PC-3 (cell line): ENCODE results near the gene TOM1L2. TPM values are rescaled to one million over a fixed set of nuclear protein-coding genes. Genes with fewer than 3 reads are reported as not detected.

Experiments used
- ATAC-seq: fragments of 200-7000 bp; cut with Tn5 transposase; 2 replicates; pipeline ENCODE4 v1.9.1; 2020; ENCODE audit warnings: mild to moderate bottlenecking, moderate library complexity
- BruUV-seq: library from RNA; stranded (reverse); fragments of 400-500 nt; replicated peaks from 2 replicates; lab custom pipeline; 2021; lab: Mats Ljungman, UMichigan
- CTCF ChIA-PET: fragments of 300-600 bp; sonication (Branson Sonifier 250); formaldehyde crosslinking; loops from one replicate; lab custom pipeline; 2022; ENCODE audit warnings: antibody characterized with exemption; lab: Charles Lee
- POLR2A ChIA-PET: fragments of 300-600 bp; sonication (Branson Sonifier 250); formaldehyde crosslinking; loops from one replicate; lab custom pipeline; 2022; ENCODE audit warnings: antibody characterized with exemption; ENCODE audit not compliant: unreplicated experiment; lab: Charles Lee
- DNase-seq: peaks from one replicate; pipeline ENCODE4 v3.0.0-alpha.2; 2015
- H2AFZ ChIP-seq: fragments of 300-600 bp; sonication (generic); 2 replicates; pipeline ENCODE4 v1.6.0; 2016; ENCODE audit warnings: antibody characterized with exemption, low read length
- H3F3A ChIP-seq: fragments of 300-600 bp; sonication (generic); one replicate; pipeline ENCODE4 v1.6.0; 2017; ENCODE audit warnings: antibody characterized with exemption, low read length, control low read depth, mild to moderate bottlenecking; ENCODE audit not compliant: unreplicated experiment
- H3K27ac ChIP-seq: fragments of 300-600 bp; sonication (generic); 2 replicates; pipeline ENCODE4 v1.5.1; 2016; ENCODE audit warnings: mild to moderate bottlenecking, low read length
- H3K27me3 ChIP-seq: fragments of 300-600 bp; sonication (generic); 2 replicates; pipeline ENCODE4 v1.6.1; 2016; ENCODE audit warnings: low read length, mixed read lengths
- H3K36me3 ChIP-seq: fragments of 300-600 bp; sonication (generic); 2 replicates; pipeline ENCODE4 v1.6.1; 2016; ENCODE audit warnings: low read depth, mixed run types, low read length, mixed read lengths
- H3K4me1 ChIP-seq: fragments of 300-600 bp; sonication (generic); 2 replicates; pipeline ENCODE4 v1.5.1; 2016; ENCODE audit warnings: low read length; ENCODE audit not compliant: insufficient read depth
- H3K4me2 ChIP-seq: fragments of 300-600 bp; sonication (generic); 2 replicates; pipeline ENCODE4 v1.6.0; 2016; ENCODE audit warnings: low read length
- H3K4me3 ChIP-seq: fragments of 300-600 bp; sonication (generic); 2 replicates; pipeline ENCODE4 v1.5.1; 2016; ENCODE audit warnings: mild to moderate bottlenecking, low read length, mixed read lengths
- H3K79me2 ChIP-seq: fragments of 300-600 bp; sonication (generic); 2 replicates; pipeline ENCODE4 v1.6.1; 2017; ENCODE audit warnings: low read length, mixed read lengths
- H3K9ac ChIP-seq: fragments of 300-600 bp; sonication (generic); 2 replicates; pipeline ENCODE4 v1.6.0; 2016; ENCODE audit warnings: mild to moderate bottlenecking, low read length
- H3K9me2 ChIP-seq: fragments of 300-600 bp; sonication (generic); replicated peaks from 2 replicates; pipeline ENCODE4 v1.6.1; 2016; ENCODE audit warnings: mixed run types, low read length, mixed read lengths
- H3K9me3 ChIP-seq: fragments of 300-600 bp; sonication (generic); 2 replicates; pipeline ENCODE4 v1.6.1; 2016; ENCODE audit warnings: low read length, mixed read lengths
- H4K20me1 ChIP-seq: fragments of 300-600 bp; sonication (generic); 2 replicates; pipeline ENCODE4 v1.6.1; 2016; ENCODE audit warnings: low read length, mixed read lengths
- EZH2 ChIP-seq: fragments of 300-600 bp; sonication (generic); IDR thresholded peaks from one replicate; pipeline ENCODE4 v1.6.1; 2017; ENCODE audit warnings: antibody characterized with exemption, mild to moderate bottlenecking, low read length; ENCODE audit not compliant: unreplicated experiment
- EZH2phosphoT487 ChIP-seq: fragments of 300-600 bp; sonication (generic); IDR thresholded peaks from 2 replicates; pipeline ENCODE4 v1.6.1; 2018; ENCODE audit warnings: mild to moderate bottlenecking, antibody characterized with exemption, low read length, borderline replicate concordance
- intact Hi-C: fragments of 100-400 bp; cut with micrococcal nuclease; formaldehyde crosslinking; loops from 2 replicates; pipeline ENCODE4 v1.9.0; 2023
- total RNA-seq: library from RNA; depleted of rRNA; stranded (reverse); fragments of >200 nt; gene quantifications from 2 replicates; pipeline ENCODE4 v1.2.3, GENCODE V29; 2014
- TF ChIP-seq, protein P1 (sequence below): fragments of 300-600 bp; sonication (generic); conservative IDR thresholded peaks from 2 replicates; pipeline ENCODE4 v1.5.1; 2017; ENCODE audit warnings: antibody characterized with exemption, low read depth, mild to moderate bottlenecking, low read length

TOM1L2 gene
- total RNA-seq, 1 experiment from 2014 or later = 53.3 TPM

DNA sequence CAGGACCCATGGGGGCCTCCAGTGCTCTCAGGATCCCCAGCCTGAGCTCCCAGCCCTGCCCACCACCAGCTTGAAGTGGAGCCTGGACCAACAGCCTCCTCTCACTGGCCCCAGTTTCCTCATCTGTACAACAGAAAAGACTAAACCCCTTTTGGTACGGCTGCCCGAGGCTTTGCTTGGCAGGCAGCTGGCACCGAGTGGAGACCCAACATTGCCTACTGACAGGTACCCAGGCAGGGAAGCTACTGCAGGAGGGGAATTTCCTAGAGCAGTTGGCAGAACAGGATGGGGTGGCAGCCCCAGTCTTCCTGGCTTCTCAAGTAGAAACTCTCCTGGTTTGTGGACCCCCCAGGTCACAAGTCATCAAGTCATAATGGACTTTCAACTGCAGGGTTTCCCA is 149.6 kb downstream of the TOM1L2 start:
- no TSS peak for BruUV-seq
- ATAC-seq = no peak
- Histone ChIP-seq H3K9me3 (no peaks in the 10 kb centered on the region), H3K27me3 (no peaks in the 10 kb centered on the region), H3K4me2 (peak overlapping the region; percentile 89), H4K20me1 (peaks cover 39% of the 10 kb centered on the region; the same call in 1 of the 2 replicates), H3K4me3 (peak overlapping the region; percentile 63), H3K9me2 (no peaks in the 10 kb centered on the region), H2AFZ (no peak overlapping the region), H3K4me1 (peaks cover 84% of the 10 kb centered on the region), H3K27ac (peak overlapping the region; percentile 49), H3F3A (no peaks in the 10 kb centered on the region), H3K9ac (peak overlapping the region; percentile 60), H3K79me2 (peaks cover 74% of the 10 kb centered on the region), H3K36me3 (peaks cover 23% of the 10 kb centered on the region)
- TF ChIP-seq, protein P1, sequence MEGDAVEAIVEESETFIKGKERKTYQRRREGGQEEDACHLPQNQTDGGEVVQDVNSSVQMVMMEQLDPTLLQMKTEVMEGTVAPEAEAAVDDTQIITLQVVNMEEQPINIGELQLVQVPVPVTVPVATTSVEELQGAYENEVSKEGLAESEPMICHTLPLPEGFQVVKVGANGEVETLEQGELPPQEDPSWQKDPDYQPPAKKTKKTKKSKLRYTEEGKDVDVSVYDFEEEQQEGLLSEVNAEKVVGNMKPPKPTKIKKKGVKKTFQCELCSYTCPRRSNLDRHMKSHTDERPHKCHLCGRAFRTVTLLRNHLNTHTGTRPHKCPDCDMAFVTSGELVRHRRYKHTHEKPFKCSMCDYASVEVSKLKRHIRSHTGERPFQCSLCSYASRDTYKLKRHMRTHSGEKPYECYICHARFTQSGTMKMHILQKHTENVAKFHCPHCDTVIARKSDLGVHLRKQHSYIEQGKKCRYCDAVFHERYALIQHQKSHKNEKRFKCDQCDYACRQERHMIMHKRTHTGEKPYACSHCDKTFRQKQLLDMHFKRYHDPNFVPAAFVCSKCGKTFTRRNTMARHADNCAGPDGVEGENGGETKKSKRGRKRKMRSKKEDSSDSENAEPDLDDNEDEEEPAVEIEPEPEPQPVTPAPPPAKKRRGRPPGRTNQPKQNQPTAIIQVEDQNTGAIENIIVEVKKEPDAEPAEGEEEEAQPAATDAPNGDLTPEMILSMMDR = no peak
- TF ChIP-seq EZH2phosphoT487 = no peak
- TF ChIP-seq EZH2 = no peak
- DNase-seq = no peak
- intact Hi-C loops = no loop called here
- ChIA-PET CTCF (interaction anchor here (0.6 kb wide), 1 partner anchor 136 kb away, joined by 3 read pairs; no protein-coding TSS in a partner anchor), POLR2A (no interaction called here)

- Histone ChIP-seq H3F3A (no peaks in the 10 kb centered on the region), H3K27me3 (no peaks in the 10 kb centered on the region), H3K4me2 (peak overlapping the region; percentile 89), H3K79me2 (peaks cover 70% of the 10 kb centered on the region), H3K27ac (peak overlapping the region; percentile 52), H3K36me3 (peaks cover 25% of the 10 kb centered on the region), H4K20me1 (peaks cover 39% of the 10 kb centered on the region; the same call in 1 of the 2 replicates), H2AFZ (no peak overlapping the region), H3K9ac (peak overlapping the region; percentile 60), H3K9me2 (no peaks in the 10 kb centered on the region), H3K4me1 (peaks cover 84% of the 10 kb centered on the region), H3K4me3 (peak overlapping the region; percentile 63), H3K9me3 (no peaks in the 10 kb centered on the region)
- no peak for ATAC-seq
- DNase-seq = no peak
- TF ChIP-seq, protein P1 = no peak
- TF ChIP-seq EZH2phosphoT487 = no peak
- no peak for TF ChIP-seq EZH2
- POLR2A ChIA-PET = no interaction called here
- intact Hi-C loops = no loop called here
- CTCF ChIA-PET = no interaction called here
- BruUV-seq = no TSS peak
Measured at GRCh38 chr17:17822189-17822588, 150.0 kb downstream of the TOM1L2 start.

GRCh38 chr17:17820463-17821158 is 151.6 kb downstream of the TOM1L2 start:
- TF ChIP-seq, protein P1 = no peak
- TF ChIP-seq EZH2phosphoT487 = no peak
- Histone ChIP-seq H3F3A (no peaks in the 10 kb centered on the region), H3K36me3 (peaks cover 33% of the 10 kb centered on the region), H3K4me3 (peak overlapping the region; percentile 19; the same call in 1 of the 2 replicates), H2AFZ (no peak overlapping the region), H3K4me2 (peak overlapping the region; percentile 89), H3K79me2 (peaks cover 54% of the 10 kb centered on the region), H4K20me1 (peaks cover 39% of the 10 kb centered on the region; the same call in 1 of the 2 replicates), H3K27me3 (no peaks in the 10 kb centered on the region), H3K9me3 (no peaks in the 10 kb centered on the region), H3K27ac (peak overlapping the region; percentile 52), H3K4me1 (peaks cover 70% of the 10 kb centered on the region), H3K9me2 (no peaks in the 10 kb centered on the region), H3K9ac (no peak overlapping the region)
- no peak for DNase-seq
- intact Hi-C loops = no loop called here
- ChIA-PET CTCF (no interaction called here), POLR2A (no interaction called here)
- ATAC-seq = no peak
- BruUV-seq = no TSS peak
